IMR-90 (cell line): ENCODE measurements around the gene DBNDD2. TPM values are rescaled to one million over a fixed set of nuclear protein-coding genes. Genes with fewer than 3 reads are reported as not detected.

Source experiments
- ATAC-seq: fragments of 200-7000 bp; cut with Tn5 transposase; 2 replicates; pipeline ENCODE4 v1.9.1; 2020; ENCODE audit warnings: low read depth, mild to moderate bottlenecking, moderate library complexity
- BruUV-seq: library from RNA; stranded (reverse); fragments of 400-500 nt; replicated peaks from 2 replicates; lab custom pipeline; 2021; lab: Mats Ljungman, UMichigan
- CTCF ChIA-PET: fragments of 300-600 bp; formaldehyde crosslinking; extraction: SDS; loops from one replicate; lab custom pipeline; 2021; ENCODE audit warnings: antibody characterized with exemption; lab: Yijun Ruan, JAX
- POLR2A ChIA-PET: fragments of 300-600 bp; sonication (Branson Sonifier 250); formaldehyde crosslinking; loops from one replicate; lab custom pipeline; 2022; ENCODE audit warnings: antibody characterized with exemption; ENCODE audit not compliant: unreplicated experiment; lab: Charles Lee
- DNase-seq: peaks from one replicate; pipeline ENCODE4 v3.0.0; 2013
- H2AFZ ChIP-seq: replicated peaks from 2 replicates; pipeline ENCODE3; 2013; ENCODE audit warnings: low read length, mild to moderate bottlenecking; ENCODE audit not compliant: poor library complexity
- H2AK5ac ChIP-seq: 2 replicates; pipeline ENCODE4 v1.6.1; 2013; ENCODE audit warnings: low read depth, low read length, inconsistent platforms
- H2AK9ac ChIP-seq: replicated peaks from 2 replicates; pipeline ENCODE3; 2013; ENCODE audit warnings: mild to moderate bottlenecking, low read depth, low read length, moderate library complexity; ENCODE audit not compliant: poor library complexity
- H2BK120ac ChIP-seq: 2 replicates; pipeline ENCODE4 v1.6.1; 2013; ENCODE audit warnings: low read depth, low read length, inconsistent platforms
- H2BK15ac ChIP-seq: 3 replicates; pipeline ENCODE4 v1.6.1; 2013; ENCODE audit warnings: low read depth, low read length, inconsistent platforms
- H2BK20ac ChIP-seq: 2 replicates; pipeline ENCODE4 v1.6.1; 2013; ENCODE audit warnings: low read depth, mild to moderate bottlenecking, inconsistent platforms, low read length, moderate library complexity
- H2BK5ac ChIP-seq: 2 replicates; pipeline ENCODE4 v1.6.1; 2013; ENCODE audit warnings: mild to moderate bottlenecking, low read depth, low read length, inconsistent platforms; ENCODE audit not compliant: poor library complexity, severe bottlenecking
- H3K14ac ChIP-seq: replicated peaks from 2 replicates; pipeline ENCODE4 v1.6.1; 2013; ENCODE audit warnings: low read depth, low read length, inconsistent platforms
- H3K18ac ChIP-seq: 2 replicates; pipeline ENCODE4 v1.6.1; 2013; ENCODE audit warnings: low read depth, low read length, control low read depth
- H3K23ac ChIP-seq: 2 replicates; pipeline ENCODE4 v1.6.1; 2013; ENCODE audit warnings: low read depth, low read length, inconsistent platforms
- H3K27ac ChIP-seq: 2 replicates; pipeline ENCODE4 v1.5.1; 2013; ENCODE audit warnings: mild to moderate bottlenecking, control low read depth, low read length; ENCODE audit not compliant: insufficient read depth
- H3K27me3 ChIP-seq: 2 replicates; pipeline ENCODE4 v1.6.1; 2013; ENCODE audit warnings: low read length; ENCODE audit not compliant: control insufficient read depth, insufficient read depth
- H3K36me3 ChIP-seq: 2 replicates; pipeline ENCODE4 v1.6.1; 2013; ENCODE audit warnings: low read length, mixed read lengths; ENCODE audit not compliant: control insufficient read depth, insufficient read depth
- H3K4ac ChIP-seq: 2 replicates; pipeline ENCODE4 v1.6.1; 2013; ENCODE audit warnings: low read depth, low read length, inconsistent platforms
- H3K4me1 ChIP-seq: 2 replicates; pipeline ENCODE4 v1.6.1; 2013; ENCODE audit warnings: low read length, mixed read lengths; ENCODE audit not compliant: control insufficient read depth, insufficient read depth
- H3K4me2 ChIP-seq: 2 replicates; pipeline ENCODE4 v1.6.1; 2013; ENCODE audit warnings: low read depth, mild to moderate bottlenecking, control low read depth, low read length, moderate library complexity
- H3K4me3 ChIP-seq: 2 replicates; pipeline ENCODE4 v1.5.1; 2013; ENCODE audit warnings: low read depth, mild to moderate bottlenecking, control low read depth, low read length, moderate library complexity; ENCODE audit not compliant: insufficient read depth
- H3K56ac ChIP-seq: 2 replicates; pipeline ENCODE4 v1.6.1; 2013; ENCODE audit warnings: low read length, inconsistent platforms; ENCODE audit not compliant: insufficient read depth; ENCODE audit errors: extremely low read depth
- H3K79me1 ChIP-seq, 2 experiments: 2 replicates each; pipeline ENCODE4 v1.6.1; 2013; ENCODE audit warnings: low read length in 2 of 2, inconsistent platforms in 1 of 2, low read depth in 1 of 2
- H3K9ac ChIP-seq: 2 replicates; pipeline ENCODE4 v1.6.1; 2013; ENCODE audit warnings: low read depth, low read length, control low read depth
- H3K9me1 ChIP-seq: 2 replicates; pipeline ENCODE4 v1.6.1; 2013; ENCODE audit warnings: low read length, inconsistent platforms; ENCODE audit not compliant: insufficient read depth
- H3K9me3 ChIP-seq: 2 replicates; pipeline ENCODE4 v1.6.1; 2013; ENCODE audit warnings: low read length; ENCODE audit not compliant: control insufficient read depth, insufficient read depth
- H4K20me1 ChIP-seq: 2 replicates; pipeline ENCODE4 v1.6.1; 2013; ENCODE audit warnings: low read length, inconsistent platforms; ENCODE audit not compliant: insufficient read depth
- H4K5ac ChIP-seq: 2 replicates; pipeline ENCODE4 v1.6.1; 2013; ENCODE audit warnings: mild to moderate bottlenecking, low read depth, low read length, control low read depth
- H4K8ac ChIP-seq, 2 experiments: 2 replicates each; pipeline ENCODE4 v1.6.1; 2013; ENCODE audit warnings: low read depth in 2 of 2, low read length in 2 of 2, control low read depth in 1 of 2, inconsistent platforms in 1 of 2
- H4K91ac ChIP-seq: 2 replicates; pipeline ENCODE4 v1.6.1; 2013; ENCODE audit warnings: low read depth, low read length, inconsistent platforms; ENCODE audit not compliant: insufficient read depth
- BHLHE40 ChIP-seq: fragments of 150-350 bp; IDR thresholded peaks from 2 replicates; pipeline ENCODE4 v1.6.1; 2016; ENCODE audit warnings: mild to moderate bottlenecking, low read depth, low read length
- CEBPB ChIP-seq: IDR thresholded peaks from 2 replicates; pipeline ENCODE4 v1.6.1; 2012; ENCODE audit warnings: low read depth, low read length, improper control_type of control experiment
- CHD1 ChIP-seq: IDR thresholded peaks from 2 replicates; pipeline ENCODE4 v1.6.1; 2012; ENCODE audit warnings: low read depth, low read length, improper control_type of control experiment
- CTCF ChIP-seq: conservative IDR thresholded peaks from 2 replicates; pipeline ENCODE4 v1.5.1; 2012; ENCODE audit warnings: mild to moderate bottlenecking, low read depth, low read length, improper control_type of control experiment
- ELK1 ChIP-seq: fragments of 150-350 bp; IDR thresholded peaks from 2 replicates; pipeline ENCODE4 v1.6.1; 2016; ENCODE audit warnings: low read depth, mild to moderate bottlenecking, low read length, moderate library complexity, borderline replicate concordance
- FOS ChIP-seq: fragments of 150-350 bp; IDR thresholded peaks from 2 replicates; pipeline ENCODE4 v1.6.1; 2016; ENCODE audit warnings: low read depth, low read length
- MAFK ChIP-seq: IDR thresholded peaks from 2 replicates; pipeline ENCODE4 v1.6.1; 2012; ENCODE audit warnings: low read depth, low read length, improper control_type of control experiment
- MAZ ChIP-seq: IDR thresholded peaks from 2 replicates; pipeline ENCODE4 v1.6.1; 2012; ENCODE audit warnings: low read depth, mild to moderate bottlenecking, low read length, improper control_type of control experiment, moderate library complexity, borderline replicate concordance
- MXI1 ChIP-seq: IDR thresholded peaks from 2 replicates; pipeline ENCODE4 v1.6.1; 2012; ENCODE audit warnings: low read depth, mild to moderate bottlenecking, low read length, moderate library complexity, borderline replicate concordance
- NFE2L2 ChIP-seq: fragments of 150-350 bp; IDR thresholded peaks from 2 replicates; pipeline ENCODE4 v1.6.1; 2016; ENCODE audit warnings: low read depth, mild to moderate bottlenecking, low read length
- POLR2A ChIP-seq: IDR thresholded peaks from 2 replicates; pipeline ENCODE4 v1.6.1; 2012; ENCODE audit warnings: mild to moderate bottlenecking, low read depth, low read length
- RAD21 ChIP-seq: IDR thresholded peaks from 2 replicates; pipeline ENCODE4 v1.6.1; 2012; ENCODE audit warnings: low read length, improper control_type of control experiment
- RCOR1 ChIP-seq: IDR thresholded peaks from 2 replicates; pipeline ENCODE4 v1.6.1; 2012; ENCODE audit warnings: mild to moderate bottlenecking, low read length, improper control_type of control experiment; ENCODE audit not compliant: insufficient replicate concordance
- RFX5 ChIP-seq: IDR thresholded peaks from 2 replicates; pipeline ENCODE4 v1.8.0; 2012; ENCODE audit warnings: low read depth, mild to moderate bottlenecking, low read length, moderate library complexity
- SMC3 ChIP-seq: fragments of 150-350 bp; IDR thresholded peaks from 2 replicates; pipeline ENCODE4 v1.6.1; 2016; ENCODE audit warnings: low read depth, mild to moderate bottlenecking, antibody characterized with exemption, low read length, moderate library complexity
- WGBS, 2 experiments: methylation state at CpG; one replicate each; pipeline versions ENCODE4 v1.1.5 to v1.1.7; 2013; ENCODE audit warnings: missing lambda C conversion rate in 2 of 2; ENCODE audit not compliant: insufficient read length in 1 of 2; ENCODE audit errors: extremely low coverage in 2 of 2; 5-methylcytosine and 5-hydroxymethylcytosine counted together
- dilution Hi-C: fragments of 300-500 bp; cut with HindIII; formaldehyde crosslinking; loops from one replicate; pipeline ENCODE4 v1.14.3; 2018; ENCODE audit warnings: low sequenced_read_pairs; ENCODE audit not compliant: unreplicated experiment
- in situ Hi-C: fragments of 300-500 bp; cut with MboI; formaldehyde crosslinking; loops from 3 replicates; pipeline ENCODE4 v1.14.3; 2019; ENCODE audit warnings: low sequenced_read_pairs, inconsistent platforms, mixed read lengths
- intact Hi-C: fragments of 100-400 bp; cut with micrococcal nuclease; formaldehyde crosslinking; loops from 2 replicates; pipeline ENCODE4 v1.10.0; 2022
- polyA plus RNA-seq, 3 experiments: library from polyadenylated mRNA; depleted of rRNA; stranded (reverse); fragments of >200 nt; gene quantifications; 2 replicates each; pipeline ENCODE4 v1.2.3, GENCODE V29; 2012; ENCODE audit warnings: low replicate concordance in 1 of 3
- total RNA-seq: library from RNA; depleted of rRNA; stranded (reverse); fragments of >200 nt; gene quantifications from 2 replicates; pipeline ENCODE4 v1.2.3, GENCODE V29; 2012

DBNDD2 gene
- total and polyA plus RNA-seq, 2 of the 4 experiments (the other 2 are of a cell fraction): 1.3 to 9.3 TPM

GRCh38 chr20:45419188-45420091 lies 11.4 kb downstream of the DBNDD2 start:
- POLR2A ChIA-PET: interaction anchor here (0.6 kb wide), 1 partner anchor 72 kb away, joined by 6 read pairs; no protein-coding TSS in a partner anchor
- WGBS, 2 experiments: 44% methylated on average over 3 of the region's 17 CpGs; no CpG with 5 or more reads in 1 of the 2 experiments
- H3K9ac ChIP-seq: no peak overlapping the region
- TF ChIP-seq SMC3 (no peak), MAFK (no peak), FOS (peak; percentile 36; the same call in 1 of the 2 replicates), BHLHE40 (peak; percentile 61; the same call in 1 of the 2 replicates), CHD1 (no peak), NFE2L2 (no peak), MAZ (no peak), CTCF (no peak), CEBPB (peak; percentile 57), MXI1 (peak; percentile 10; the same call in 1 of the 2 replicates), ELK1 (no peak), RFX5 (no peak), RAD21 (no peak), RCOR1 (no peak), POLR2A (no peak; the same call in 1 of the 2 replicates)

More at GRCh38 chr20:45419188-45420091, 11.4 kb downstream of the DBNDD2 start:
- Histone ChIP-seq H3K9me3 (no peaks in the 10 kb centered on the region), H3K4ac (no peak overlapping the region), H3K4me3 (no peak overlapping the region), H3K36me3 (peaks cover 33% of the 10 kb centered on the region), H4K8ac (no peak overlapping the region), H3K18ac (no peak overlapping the region), H3K4me2 (no peak overlapping the region), H2BK120ac (no peak overlapping the region), H2BK5ac (no peak overlapping the region), H3K23ac (no peak overlapping the region), H4K5ac (no peak overlapping the region), H2AK9ac (no peak overlapping the region), H2BK15ac (no peak overlapping the region), H2BK20ac (no peak overlapping the region), H3K27ac (no peak overlapping the region), H3K4me1 (peaks cover 9% of the 10 kb centered on the region; the same call in 1 of the 2 replicates), H3K79me1 (peaks cover 21 to 46% of the 10 kb centered on the region in 2 experiments), H4K20me1 (no peaks in the 10 kb centered on the region), H3K27me3 (no peaks in the 10 kb centered on the region), H3K14ac (no peak overlapping the region), H4K91ac (no peak overlapping the region), H3K9me1 (peaks cover 10% of the 10 kb centered on the region), H2AK5ac (no peak overlapping the region; the same call in 1 of the 2 replicates), H2AFZ (no peak overlapping the region), H3K56ac (no peak overlapping the region)
- in situ Hi-C loops: loop anchor here (5.0 kb wide), 1 partner anchor 42 kb away; the partner anchor contains the start of gene TP53TG5
- BruUV-seq: no TSS peak
- dilution Hi-C loops: no loop called here
- intact Hi-C loops: loop anchor here (5.0 kb wide), 1 partner anchor 57 kb away; the partner anchor contains the start of gene SYS1
- ATAC-seq (peak; percentile 37), DNase-seq (peak; percentile 94)
- CTCF ChIA-PET: no interaction called here
